Large intestine (tissue), 3 donors: Measurements from ENCODE around the gene SEMA6A. TPM values are rescaled to one million over a fixed set of nuclear protein-coding genes. Genes with fewer than 3 reads are reported as not detected.

Experiments
- DNase-seq, 2 donors: peaks; one replicate each; pipeline versions ENCODE4 v3.0.0 to v3.0.0-alpha.2; 2013
- H3K27ac ChIP-seq: one replicate; pipeline ENCODE4 v1.5.1; 2013; ENCODE audit warnings: low read length
- H3K27me3 ChIP-seq: 2 replicates; pipeline ENCODE4 v1.6.1; 2013; ENCODE audit warnings: low read length; ENCODE audit not compliant: control insufficient read depth, insufficient read depth
- H3K36me3 ChIP-seq: 2 replicates; pipeline ENCODE4 v1.6.1; 2013; ENCODE audit warnings: low read length; ENCODE audit not compliant: control insufficient read depth, insufficient read depth
- H3K4me1 ChIP-seq: one replicate; pipeline ENCODE4 v1.6.1; 2013; ENCODE audit warnings: low read length; ENCODE audit not compliant: control insufficient read depth, insufficient read depth
- H3K4me3 ChIP-seq: one replicate; pipeline ENCODE4 v1.5.1; 2013; ENCODE audit warnings: low read length
- H3K9me3 ChIP-seq: one replicate; pipeline ENCODE4 v1.6.1; 2013; ENCODE audit warnings: mild to moderate bottlenecking, low read depth, low read length, moderate library complexity; ENCODE audit not compliant: control insufficient read depth
- WGBS: methylation state at CpG from one replicate; pipeline ENCODE4 v1.1.5; 2013; ENCODE audit warnings: low lambda C conversion rate; ENCODE audit not compliant: insufficient coverage; 5-methylcytosine and 5-hydroxymethylcytosine counted together
- polyA plus RNA-seq: library from polyadenylated mRNA; unstranded; fragments of 120-200 nt; gene quantifications from one replicate; pipeline ENCODE4 v1.2.1, GENCODE V29; 2013

Gene SEMA6A
- polyA plus RNA-seq, 1 donor = 55.9 TPM

- H3K27ac ChIP-seq = no peak overlapping the region
- no peaks in the 10 kb centered on the region for H3K4me1 ChIP-seq
- DNase-seq = no peak
- H3K9me3 ChIP-seq = no peaks in the 10 kb centered on the region
- no peak overlapping the region for H3K4me3 ChIP-seq
- no peaks in the 10 kb centered on the region for H3K27me3 ChIP-seq
- H3K36me3 ChIP-seq = peaks cover 84% of the 10 kb centered on the region
- WGBS = no CpG with 5 or more reads among the region's 7 CpGs
Observed at GRCh38 chr5:116479776-116480675, 94.6 kb downstream of the SEMA6A start.

DNA sequence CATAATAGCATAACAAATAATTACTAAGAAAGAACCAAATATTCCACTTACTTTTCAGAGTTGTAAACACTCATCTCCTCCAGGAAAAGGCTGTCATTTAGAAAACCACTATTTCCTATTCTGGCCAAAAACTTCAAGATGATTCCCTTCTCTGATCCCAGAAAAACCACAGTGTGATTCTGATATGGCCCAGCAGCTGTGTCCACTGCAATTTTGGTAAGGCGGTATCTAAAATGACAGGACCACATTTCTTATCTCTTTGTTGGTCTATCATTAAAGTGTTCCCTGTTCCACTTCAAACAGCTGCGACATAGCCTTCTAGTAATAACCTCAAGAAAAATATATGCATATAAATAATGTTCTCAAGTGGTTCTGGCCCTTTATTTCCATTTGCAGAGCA lies 96.1 kb downstream of the SEMA6A start:
- Histone ChIP-seq H3K27me3 (no peaks in the 10 kb centered on the region), H3K4me1 (no peaks in the 10 kb centered on the region), H3K4me3 (no peak overlapping the region), H3K36me3 (peaks cover 83% of the 10 kb centered on the region), H3K27ac (no peak overlapping the region), H3K9me3 (no peaks in the 10 kb centered on the region)
- no peak for DNase-seq
- no CpG with 5 or more reads among the region's 2 CpGs for WGBS

DNA sequence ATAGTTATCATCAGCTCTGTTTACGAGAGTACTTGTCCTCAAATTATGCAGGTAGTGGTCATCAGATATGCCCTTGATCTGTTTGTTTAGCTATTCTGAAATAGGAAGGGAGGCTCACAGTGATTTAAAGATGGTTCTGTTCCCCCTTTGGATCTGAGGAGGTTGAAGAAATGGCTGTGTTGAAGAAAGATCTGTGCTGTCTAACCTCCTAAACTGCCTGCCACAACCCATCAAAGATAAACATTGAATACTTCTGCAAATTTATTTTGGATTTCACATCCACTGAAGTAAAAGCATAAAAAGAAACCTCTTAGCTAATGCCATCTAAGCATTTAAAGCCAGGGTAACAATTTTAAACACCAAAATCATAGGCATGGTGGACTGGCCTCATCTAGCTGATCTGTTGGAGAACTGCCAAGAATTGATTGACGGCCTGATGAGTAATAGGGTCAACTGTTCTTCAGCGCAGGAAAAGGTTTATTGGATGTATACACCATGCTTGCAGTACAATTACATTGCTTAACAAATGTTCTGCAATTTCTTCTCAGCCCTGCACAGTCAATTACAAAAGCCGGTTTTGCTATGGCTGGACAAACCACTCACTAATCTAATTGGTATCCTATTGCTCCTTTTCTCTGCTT lies 97.6 kb downstream of the SEMA6A start:
- no peaks in the 10 kb centered on the region for H3K4me1 ChIP-seq
- H3K27ac ChIP-seq = no peak overlapping the region
- DNase-seq = no peak
- peaks cover 84% of the 10 kb centered on the region for H3K36me3 ChIP-seq
- no peaks in the 10 kb centered on the region for H3K9me3 ChIP-seq
- no peak overlapping the region for H3K4me3 ChIP-seq
- no CpG with 5 or more reads among the region's 4 CpGs for WGBS
- no peaks in the 10 kb centered on the region for H3K27me3 ChIP-seq

GRCh38 chr5:116475338-116475737 lies 99.3 kb downstream of the SEMA6A start:
- 93% methylated on average over 3 of the region's 5 CpGs for WGBS
- no peak overlapping the region for H3K27ac ChIP-seq
- DNase-seq = no peak
- no peaks in the 10 kb centered on the region for H3K27me3 ChIP-seq
- H3K4me3 ChIP-seq = no peak overlapping the region
- H3K9me3 ChIP-seq = no peaks in the 10 kb centered on the region
- H3K4me1 ChIP-seq = no peaks in the 10 kb centered on the region
- H3K36me3 ChIP-seq = peaks cover 75% of the 10 kb centered on the region

- H3K4me3 ChIP-seq = no peak overlapping the region
- H3K27ac ChIP-seq = no peak overlapping the region
- H3K27me3 ChIP-seq = no peaks in the 10 kb centered on the region
- no peaks in the 10 kb centered on the region for H3K9me3 ChIP-seq
- H3K36me3 ChIP-seq = peaks cover 70% of the 10 kb centered on the region
- no peaks in the 10 kb centered on the region for H3K4me1 ChIP-seq
- no peak for DNase-seq
- no CpG with 5 or more reads among the region's 5 CpGs for WGBS
Observed at GRCh38 chr5:116473706-116474105, 100.9 kb downstream of the SEMA6A start.

DNA sequence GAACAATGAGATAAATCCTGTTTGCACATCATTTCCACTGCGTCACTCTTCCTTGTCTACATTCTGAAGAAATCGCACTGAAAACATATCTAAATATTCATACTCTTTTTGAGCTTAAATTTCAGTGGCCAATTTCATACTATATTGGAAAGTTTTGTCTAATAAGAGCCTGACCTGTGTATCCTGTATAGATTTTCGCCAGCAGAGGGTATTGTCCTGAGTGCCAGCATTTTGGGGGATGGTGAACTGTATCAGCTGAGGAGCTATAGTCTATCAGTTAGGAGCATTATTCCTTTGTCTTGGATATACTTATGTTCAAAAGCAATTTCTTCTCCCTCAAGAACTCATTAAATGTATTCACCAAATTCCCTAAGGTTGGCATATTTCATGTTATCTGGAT lies 102.3 kb downstream of the SEMA6A start:
- Histone ChIP-seq H3K27me3 (no peaks in the 10 kb centered on the region), H3K4me1 (no peaks in the 10 kb centered on the region), H3K36me3 (peaks cover 72% of the 10 kb centered on the region), H3K9me3 (no peaks in the 10 kb centered on the region), H3K27ac (no peak overlapping the region), H3K4me3 (no peak overlapping the region)
- no peak for DNase-seq
- WGBS = no CpG with 5 or more reads among the region's 3 CpGs

GRCh38 chr5:116469631-116470030 lies 105.0 kb downstream of the SEMA6A start:
- Histone ChIP-seq H3K9me3 (no peaks in the 10 kb centered on the region), H3K27ac (no peak overlapping the region), H3K4me1 (no peaks in the 10 kb centered on the region), H3K36me3 (peaks cover 71% of the 10 kb centered on the region), H3K27me3 (no peaks in the 10 kb centered on the region), H3K4me3 (no peak overlapping the region)
- no peak for DNase-seq
- 0% methylated on average over 1 of the region's 3 CpGs for WGBS

DNA sequence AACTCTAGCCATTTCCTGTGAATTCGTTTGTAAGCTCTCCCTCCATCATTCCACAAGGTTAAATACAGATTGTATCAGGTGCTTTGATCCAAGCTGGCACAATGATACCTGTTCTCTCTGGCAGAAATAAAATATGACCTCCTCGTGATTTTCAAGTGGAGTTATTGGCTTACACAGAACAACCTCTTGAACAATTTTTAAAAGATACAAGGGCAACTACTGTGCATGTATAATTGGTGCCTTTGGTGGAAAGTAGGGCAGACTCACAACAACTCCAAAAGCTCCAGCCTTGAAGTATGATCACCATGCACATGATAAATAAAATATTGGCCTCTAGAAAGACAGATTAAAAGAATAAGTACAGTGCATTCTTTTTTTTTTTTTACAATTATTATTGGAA lies 106.0 kb downstream of the SEMA6A start:
- WGBS = no CpG with 5 or more reads among the region's 2 CpGs

GRCh38 chr5:116467465-116467843 lies 107.2 kb downstream of the SEMA6A start:
- DNase-seq = no peak
- H3K27me3 ChIP-seq = no peaks in the 10 kb centered on the region
- WGBS = no CpG with 5 or more reads among the region's 5 CpGs
- no peaks in the 10 kb centered on the region for H3K9me3 ChIP-seq
- H3K4me1 ChIP-seq = no peaks in the 10 kb centered on the region
- H3K27ac ChIP-seq = no peak overlapping the region
- H3K4me3 ChIP-seq = no peak overlapping the region
- H3K36me3 ChIP-seq = peaks cover 67% of the 10 kb centered on the region

More for the DNA sequence above, 106.0 kb downstream of the SEMA6A start:
- no peak overlapping the region for H3K4me3 ChIP-seq
- H3K4me1 ChIP-seq = no peaks in the 10 kb centered on the region
- no peaks in the 10 kb centered on the region for H3K27me3 ChIP-seq
- no peak overlapping the region for H3K27ac ChIP-seq
- peaks cover 73% of the 10 kb centered on the region for H3K36me3 ChIP-seq
- DNase-seq = no peak
- H3K9me3 ChIP-seq = no peaks in the 10 kb centered on the region

DNA sequence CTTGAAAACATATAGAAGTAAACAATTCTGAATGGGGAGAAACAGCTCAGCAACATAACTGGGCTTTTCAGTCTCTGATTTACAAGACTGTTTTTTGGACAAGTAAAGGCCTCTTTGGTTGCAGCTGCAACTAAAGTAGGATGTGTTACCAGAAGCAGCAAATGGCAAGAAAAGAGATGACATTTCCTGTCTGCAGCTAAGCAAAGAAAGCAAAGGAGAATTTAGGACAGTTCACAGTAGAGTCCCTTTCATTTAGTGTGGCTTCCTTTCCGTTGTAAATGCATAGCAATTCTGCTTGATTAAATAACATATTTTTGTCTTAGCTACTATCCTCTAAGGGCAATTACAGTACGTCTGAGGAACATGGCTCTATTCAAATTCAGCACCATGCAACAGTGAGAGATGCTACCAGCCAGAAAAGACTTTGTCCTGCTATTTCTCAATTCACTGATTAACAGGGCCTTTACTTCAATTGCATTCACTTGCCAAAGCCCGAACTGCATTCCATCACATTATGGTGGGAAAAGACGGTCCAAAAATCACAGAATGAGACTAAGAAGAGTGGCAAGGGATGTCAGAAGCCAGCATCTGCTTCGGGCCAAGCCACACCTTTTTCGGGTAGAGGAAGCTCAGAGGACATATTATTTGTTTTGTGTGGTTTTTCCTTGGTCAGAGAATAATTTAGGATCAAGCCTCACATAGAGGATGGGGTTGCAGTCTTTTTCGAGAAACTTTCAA lies 107.7 kb downstream of the SEMA6A start:
- WGBS = 80% methylated on average over 3 of the region's 7 CpGs

More for the DNA sequence above, 107.7 kb downstream of the SEMA6A start:
- no peaks in the 10 kb centered on the region for H3K9me3 ChIP-seq
- no peaks in the 10 kb centered on the region for H3K27me3 ChIP-seq
- no peak for DNase-seq
- H3K4me3 ChIP-seq = no peak overlapping the region
- H3K36me3 ChIP-seq = peaks cover 69% of the 10 kb centered on the region
- H3K27ac ChIP-seq = no peak overlapping the region
- H3K4me1 ChIP-seq = no peaks in the 10 kb centered on the region
